GM18951 (cell line): ENCODE data around the gene RSF1.

ENCODE experiments used
- POLR2A ChIP-seq: IDR thresholded peaks from 4 replicates; pipeline ENCODE4 v1.6.1; 2011; ENCODE audit warnings: mild to moderate bottlenecking; ENCODE audit not compliant: insufficient read length, insufficient read depth; ENCODE audit errors: extremely low read depth
- in situ Hi-C: fragments of 300-500 bp; cut with MboI; formaldehyde crosslinking; loops from one replicate; pipeline ENCODE4 v1.12.0; 2022; ENCODE audit warnings: low sequenced_read_pairs, mixed read lengths, inconsistent platforms; ENCODE audit not compliant: unreplicated experiment

Gene RSF1

DNA sequence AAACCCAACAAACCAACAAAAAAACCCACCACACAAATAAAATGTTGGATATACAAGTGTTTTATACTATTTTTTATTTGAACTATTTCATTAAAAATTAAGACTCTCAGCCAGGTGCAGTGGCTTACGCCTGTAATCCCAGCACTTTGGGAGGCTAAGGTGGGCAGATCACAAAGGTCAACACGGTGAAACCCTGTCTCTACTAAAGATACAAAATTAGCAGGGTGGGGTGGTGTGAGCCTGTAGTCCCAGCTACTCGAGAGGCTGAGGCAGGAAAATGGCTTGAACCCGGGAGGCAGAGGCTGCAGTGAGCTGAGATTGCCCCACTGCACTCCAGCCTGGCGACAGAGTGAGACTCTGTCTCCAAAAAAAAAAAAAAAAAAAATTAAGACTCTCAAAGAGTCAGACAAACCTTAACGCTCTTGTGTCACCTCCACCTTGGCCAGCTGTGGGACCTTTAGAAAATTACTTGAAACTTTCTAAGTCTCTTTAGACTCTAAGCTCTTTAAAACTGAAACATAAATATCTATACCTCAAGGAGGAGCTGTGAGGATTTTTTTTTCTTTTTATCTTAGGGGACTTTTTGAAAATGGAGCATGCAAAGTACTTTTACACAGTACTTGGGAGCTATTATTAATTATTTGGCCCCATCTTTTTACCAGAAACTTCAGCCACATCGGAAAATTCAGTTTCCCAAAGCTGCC, 114.5 kb downstream of the RSF1 start:
- no peak for TF ChIP-seq POLR2A
- in situ Hi-C loops: no loop called here

GRCh38 chr11:77705195-77705875, 115.2 kb downstream of the RSF1 start:
- no peak for TF ChIP-seq POLR2A
- in situ Hi-C loops: no loop called here

DNA sequence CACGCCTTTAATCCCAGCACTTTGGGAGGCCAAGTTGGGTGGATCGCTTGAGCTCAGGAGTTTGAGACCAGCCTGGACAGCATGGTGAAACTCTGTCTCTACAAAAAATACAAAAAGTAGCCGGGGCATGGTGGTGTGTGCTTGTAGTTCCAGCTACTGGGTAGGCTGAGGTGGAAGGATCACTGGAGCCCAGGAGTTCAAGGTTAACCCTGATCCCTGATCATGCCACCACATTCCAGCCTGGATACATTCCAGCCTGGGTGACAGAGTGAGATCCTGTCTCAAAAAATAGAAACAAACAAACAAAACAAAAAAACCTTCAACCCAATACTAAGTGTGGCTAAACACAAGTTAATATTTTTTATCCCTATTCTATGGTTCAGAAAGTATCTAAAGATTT, 116.5 kb downstream of the RSF1 start:
- no peak for TF ChIP-seq POLR2A
- in situ Hi-C loops: no loop called here

DNA sequence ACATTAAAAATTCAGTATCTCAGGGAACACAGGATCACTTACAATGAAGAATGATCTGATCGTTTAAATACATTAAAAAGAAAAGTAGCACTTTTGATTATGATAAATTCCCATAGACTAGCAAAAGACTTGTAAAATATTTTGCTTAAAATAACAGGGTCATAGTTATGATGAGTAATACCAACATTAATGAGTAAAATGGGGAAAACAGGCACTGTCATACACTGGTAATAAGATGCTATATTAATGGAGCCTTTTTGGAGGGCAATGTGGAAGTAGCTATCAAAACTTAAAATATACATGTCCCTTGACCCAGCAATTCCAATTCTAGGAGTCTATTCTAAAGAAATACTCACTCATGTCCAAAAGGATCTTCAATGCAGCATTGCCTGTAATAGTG, 121.1 kb downstream of the RSF1 start:
- in situ Hi-C loops: no loop called here
- no peak for TF ChIP-seq POLR2A

DNA sequence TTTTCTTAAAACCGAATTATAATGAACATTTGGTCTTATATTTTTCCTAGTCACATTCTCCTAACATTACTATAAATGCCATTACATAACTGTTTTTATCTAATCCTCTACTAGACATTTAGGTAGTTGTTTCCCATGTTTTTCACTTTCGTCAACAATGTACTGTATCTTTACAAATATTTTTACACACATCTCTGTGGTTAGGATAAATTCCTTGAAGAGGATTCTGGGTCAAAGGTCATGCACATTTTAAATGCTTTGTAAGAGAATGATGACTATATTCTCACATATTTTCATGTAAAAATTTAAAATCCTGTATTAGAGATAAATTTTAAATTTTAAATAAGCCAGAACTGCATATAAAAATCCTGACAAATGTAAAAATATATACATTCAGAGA, 121.6 kb downstream of the RSF1 start:
- no peak for TF ChIP-seq POLR2A

GRCh38 chr11:77697865-77698264, 122.7 kb downstream of the RSF1 start:
- TF ChIP-seq POLR2A: no peak
- in situ Hi-C loops: no loop called here

More for the DNA sequence above, 121.6 kb downstream of the RSF1 start:
- in situ Hi-C loops: no loop called here

GRCh38 chr11:77695417-77695816, 125.1 kb downstream of the RSF1 start:
- no peak for TF ChIP-seq POLR2A
- in situ Hi-C loops: no loop called here

DNA sequence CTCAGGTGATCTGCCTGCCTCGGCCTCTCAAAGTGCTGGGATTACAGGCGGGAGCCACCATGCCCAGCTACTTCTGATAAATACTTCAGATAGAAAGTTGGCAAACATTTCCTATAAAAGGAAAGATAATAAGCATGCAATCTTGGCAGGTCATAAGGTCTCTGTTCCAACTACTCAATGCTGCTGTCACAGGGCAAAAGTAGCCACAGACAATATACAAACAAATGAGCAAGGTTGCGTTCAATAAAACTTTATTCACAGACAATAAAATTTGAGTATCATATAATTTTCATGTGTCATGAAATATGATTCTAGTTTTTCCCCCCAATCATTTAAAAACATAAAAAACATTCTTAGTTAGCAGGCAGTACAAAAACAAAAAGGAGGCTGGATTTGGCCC, 129.9 kb downstream of the RSF1 start:
- no peak for TF ChIP-seq POLR2A
- in situ Hi-C loops: no loop called here

DNA sequence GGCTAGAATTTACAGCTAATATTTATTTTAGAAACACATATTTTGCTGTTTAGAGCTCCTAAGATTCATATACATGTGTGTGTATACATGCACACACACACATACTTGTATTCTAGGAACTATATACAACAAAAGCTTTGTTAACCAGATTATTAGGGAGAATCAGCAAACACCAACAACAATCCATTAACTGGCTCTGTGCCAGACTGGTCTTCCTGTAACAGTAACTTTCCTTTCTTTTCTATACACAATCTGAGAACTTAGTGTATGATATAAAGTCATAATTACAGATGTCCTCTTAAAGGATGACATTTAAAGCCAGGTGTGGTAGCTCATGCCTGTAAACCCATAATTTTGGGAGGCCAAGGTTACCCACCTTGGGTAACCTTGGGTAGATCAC, 133.4 kb downstream of the RSF1 start:
- in situ Hi-C loops: no loop called here

GRCh38 chr11:77677138-77677537, 143.4 kb downstream of the RSF1 start:
- TF ChIP-seq POLR2A: no peak
- in situ Hi-C loops: no loop called here

More for the DNA sequence above, 133.4 kb downstream of the RSF1 start:
- no peak for TF ChIP-seq POLR2A

- in situ Hi-C loops: no loop called here
Observed at GRCh38 chr11:77672264-77672663, 148.3 kb downstream of the RSF1 start.

GRCh38 chr11:77669848-77670511, 150.5 kb downstream of the RSF1 start:
- no peak for TF ChIP-seq POLR2A

More at GRCh38 chr11:77672264-77672663, 148.3 kb downstream of the RSF1 start:
- no peak for TF ChIP-seq POLR2A

DNA sequence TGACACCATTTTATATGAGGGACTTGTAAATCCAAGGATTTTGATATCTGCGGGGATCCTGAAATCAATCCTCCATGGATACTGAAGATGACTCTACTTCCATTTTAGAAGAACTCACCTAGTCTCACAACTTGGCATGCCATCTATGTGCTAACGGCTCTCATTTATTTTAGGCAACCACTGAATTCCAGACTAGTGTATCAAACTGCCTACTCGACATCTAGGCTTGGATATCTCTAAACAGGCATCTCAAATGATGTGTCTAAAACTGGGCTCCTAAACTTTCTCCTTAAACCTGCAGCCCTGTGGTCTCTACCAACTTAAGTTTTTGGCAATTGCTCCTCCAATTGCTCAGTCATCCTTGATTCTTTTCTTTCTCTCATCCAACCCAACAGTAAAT, 151.8 kb downstream of the RSF1 start:
- in situ Hi-C loops: no loop called here
- no peak for TF ChIP-seq POLR2A

More at GRCh38 chr11:77669848-77670511, 150.5 kb downstream of the RSF1 start:
- in situ Hi-C loops: no loop called here
